Endodermal cell (in vitro differentiated cells): ENCODE measurements around the gene ABCA7. TPM values are rescaled to one million over a fixed set of nuclear protein-coding genes. Genes with fewer than 3 reads are reported as not detected.

ENCODE experiments used
- DNase-seq: peaks from one replicate; pipeline ENCODE4 v3.0.0-alpha.2; 2017
- H3K27ac ChIP-seq: 2 replicates; pipeline ENCODE4 v1.5.1; 2013; ENCODE audit warnings: mild to moderate bottlenecking, low read depth, low read length, moderate library complexity
- H3K27me3 ChIP-seq: 2 replicates; pipeline ENCODE4 v1.6.1; 2013; ENCODE audit warnings: mild to moderate bottlenecking, low read length, moderate library complexity; ENCODE audit not compliant: insufficient read depth, control insufficient read depth, poor library complexity, severe bottlenecking
- H3K36me3 ChIP-seq: 2 replicates; pipeline ENCODE4 v1.7.0; 2013; ENCODE audit warnings: mild to moderate bottlenecking, low read length, moderate library complexity; ENCODE audit not compliant: control insufficient read depth, insufficient read depth
- H3K4me1 ChIP-seq: one replicate; pipeline ENCODE4 v1.7.0; 2013; ENCODE audit warnings: low read length; ENCODE audit not compliant: control insufficient read depth, insufficient read depth
- H3K4me3 ChIP-seq: 2 replicates; pipeline ENCODE4 v1.5.1; 2013; ENCODE audit warnings: mild to moderate bottlenecking, low read length, moderate library complexity
- H3K9ac ChIP-seq: 2 replicates; pipeline ENCODE4 v1.6.1; 2013; ENCODE audit warnings: mild to moderate bottlenecking, low read length, moderate library complexity; ENCODE audit not compliant: poor library complexity, severe bottlenecking; ENCODE audit errors: extremely low read depth
- H3K9me3 ChIP-seq: 2 replicates; pipeline ENCODE4 v1.6.1; 2013; ENCODE audit warnings: mild to moderate bottlenecking, low read length, moderate library complexity; ENCODE audit not compliant: control insufficient read depth
- H3K27ac Mint-ChIP-seq: 2 replicates; pipeline ENCODE4 v1.8.0; 2020; ENCODE audit warnings: mixed read lengths
- H3K27me3 Mint-ChIP-seq: 2 replicates; pipeline ENCODE4 v1.8.0; 2021; ENCODE audit warnings: mild to moderate bottlenecking, mixed read lengths; ENCODE audit not compliant: insufficient read depth
- H3K36me3 Mint-ChIP-seq: 2 replicates; pipeline ENCODE4 v1.8.0; 2020; ENCODE audit warnings: low read depth, mixed read lengths
- H3K4me1 Mint-ChIP-seq: 2 replicates; pipeline ENCODE4 v1.8.0; 2020; ENCODE audit warnings: mixed read lengths
- H3K4me3 Mint-ChIP-seq: 2 replicates; pipeline ENCODE4 v1.8.0; 2020; ENCODE audit warnings: mild to moderate bottlenecking, moderate library complexity, mixed read lengths
- H3K9me3 Mint-ChIP-seq: 2 replicates; pipeline ENCODE4 v1.8.0; 2020; ENCODE audit warnings: mild to moderate bottlenecking, mixed read lengths
- CTCF ChIP-seq: fragments of 200-600 bp; sonication (generic); conservative IDR thresholded peaks from 2 replicates; pipeline ENCODE4 v1.5.0; 2021; ENCODE audit warnings: antibody characterized with exemption, mild to moderate bottlenecking
- WGBS, 2 experiments: methylation state at CpG; one replicate each; pipeline versions ENCODE4 v1.1.5 to v1.1.7; 2013; ENCODE audit warnings: missing lambda C conversion rate in 2 of 2, mixed read lengths in 1 of 2; ENCODE audit not compliant: insufficient coverage in 1 of 2, insufficient read length in 1 of 2; 5-methylcytosine and 5-hydroxymethylcytosine counted together
- total RNA-seq, 2 donors: library from RNA; stranded (reverse); fragmentation: NEBNext Ultra II Directional in 1 of 2; extraction: Animal tissue kit (Norgen Biotek cat#: 25700) in 1 of 2; gene quantifications; 2 replicates in 1 of 2; 3 replicates in 1 of 2; pipeline ENCODE4 v1.2.1, GENCODE V29; 2021

ABCA7 gene
- total RNA-seq, 2 donors from 2014 or later, result 67.2 to 68.7 TPM

- no peaks in the 10 kb centered on the region for H3K4me1 ChIP-seq
- H3K27me3 ChIP-seq, result no peaks in the 10 kb centered on the region
- no peaks in the 10 kb centered on the region for H3K27me3 Mint-ChIP-seq
- no peak for TF ChIP-seq CTCF
- WGBS, 2 experiments, result 96% methylated on average over 16 to 25 of the region's 25 CpGs
- peaks cover 4% of the 10 kb centered on the region for H3K4me1 Mint-ChIP-seq
- no peak overlapping the region for H3K4me3 Mint-ChIP-seq
- H3K9ac ChIP-seq, result no peak overlapping the region
- peaks cover 7% of the 10 kb centered on the region for H3K36me3 Mint-ChIP-seq
- no peaks in the 10 kb centered on the region for H3K9me3 ChIP-seq
- H3K27ac ChIP-seq, result no peak overlapping the region
- H3K4me3 ChIP-seq, result no peak overlapping the region
- H3K9me3 Mint-ChIP-seq, result no peaks in the 10 kb centered on the region
- no peak overlapping the region for H3K27ac Mint-ChIP-seq
- DNase-seq, result no peak
- H3K36me3 ChIP-seq, result peaks cover 25% of the 10 kb centered on the region
Observed at GRCh38 chr19:1107661-1108261, 67.9 kb downstream of the ABCA7 start.

- no peak overlapping the region for H3K4me3 Mint-ChIP-seq
- H3K4me1 Mint-ChIP-seq, result peaks cover 3% of the 10 kb centered on the region
- no peak overlapping the region for H3K27ac ChIP-seq
- H3K27me3 Mint-ChIP-seq, result no peaks in the 10 kb centered on the region
- peaks cover 26% of the 10 kb centered on the region for H3K36me3 ChIP-seq
- no peaks in the 10 kb centered on the region for H3K9me3 Mint-ChIP-seq
- no peak for TF ChIP-seq CTCF
- H3K4me3 ChIP-seq, result no peak overlapping the region
- H3K27me3 ChIP-seq, result no peaks in the 10 kb centered on the region
- DNase-seq, result no peak
- no peaks in the 10 kb centered on the region for H3K4me1 ChIP-seq
- no peak overlapping the region for H3K9ac ChIP-seq
- H3K27ac Mint-ChIP-seq, result no peak overlapping the region
- H3K36me3 Mint-ChIP-seq, result peaks cover 7% of the 10 kb centered on the region
- no peaks in the 10 kb centered on the region for H3K9me3 ChIP-seq
- 96 to 98% methylated on average over 37 to 89 of the region's 89 CpGs for WGBS, 2 experiments
Observed at GRCh38 chr19:1108291-1109031, 68.6 kb downstream of the ABCA7 start.

GRCh38 chr19:1109032-1109551, 69.2 kb downstream of the ABCA7 start:
- WGBS, 2 experiments, result 95 to 96% methylated on average over 33 to 48 of the region's 48 CpGs
- H3K4me1 Mint-ChIP-seq, result peaks cover 1% of the 10 kb centered on the region
- peaks cover 7% of the 10 kb centered on the region for H3K36me3 Mint-ChIP-seq

More at GRCh38 chr19:1109032-1109551, 69.2 kb downstream of the ABCA7 start:
- Histone ChIP-seq H3K9me3 (no peaks in the 10 kb centered on the region), H3K36me3 (peaks cover 26% of the 10 kb centered on the region), H3K9ac (no peak overlapping the region), H3K27me3 (no peaks in the 10 kb centered on the region), H3K4me1 (no peaks in the 10 kb centered on the region), H3K27ac (no peak overlapping the region), H3K4me3 (no peak overlapping the region)
- no peak for DNase-seq
- no peak overlapping the region for H3K27ac Mint-ChIP-seq
- TF ChIP-seq CTCF, result no peak
- H3K27me3 Mint-ChIP-seq, result no peaks in the 10 kb centered on the region
- H3K9me3 Mint-ChIP-seq, result no peaks in the 10 kb centered on the region
- no peak overlapping the region for H3K4me3 Mint-ChIP-seq
